Measurements from ENCODE around the gene SLC27A5. TPM values are rescaled to one million over a fixed set of nuclear protein-coding genes. Genes with fewer than 3 reads are reported as not detected.

The SLC27A5 gene
- total RNA-seq, 4 donors from 2014 or later = 10.5 to 17.7 (median 13.4) TPM

DNA sequence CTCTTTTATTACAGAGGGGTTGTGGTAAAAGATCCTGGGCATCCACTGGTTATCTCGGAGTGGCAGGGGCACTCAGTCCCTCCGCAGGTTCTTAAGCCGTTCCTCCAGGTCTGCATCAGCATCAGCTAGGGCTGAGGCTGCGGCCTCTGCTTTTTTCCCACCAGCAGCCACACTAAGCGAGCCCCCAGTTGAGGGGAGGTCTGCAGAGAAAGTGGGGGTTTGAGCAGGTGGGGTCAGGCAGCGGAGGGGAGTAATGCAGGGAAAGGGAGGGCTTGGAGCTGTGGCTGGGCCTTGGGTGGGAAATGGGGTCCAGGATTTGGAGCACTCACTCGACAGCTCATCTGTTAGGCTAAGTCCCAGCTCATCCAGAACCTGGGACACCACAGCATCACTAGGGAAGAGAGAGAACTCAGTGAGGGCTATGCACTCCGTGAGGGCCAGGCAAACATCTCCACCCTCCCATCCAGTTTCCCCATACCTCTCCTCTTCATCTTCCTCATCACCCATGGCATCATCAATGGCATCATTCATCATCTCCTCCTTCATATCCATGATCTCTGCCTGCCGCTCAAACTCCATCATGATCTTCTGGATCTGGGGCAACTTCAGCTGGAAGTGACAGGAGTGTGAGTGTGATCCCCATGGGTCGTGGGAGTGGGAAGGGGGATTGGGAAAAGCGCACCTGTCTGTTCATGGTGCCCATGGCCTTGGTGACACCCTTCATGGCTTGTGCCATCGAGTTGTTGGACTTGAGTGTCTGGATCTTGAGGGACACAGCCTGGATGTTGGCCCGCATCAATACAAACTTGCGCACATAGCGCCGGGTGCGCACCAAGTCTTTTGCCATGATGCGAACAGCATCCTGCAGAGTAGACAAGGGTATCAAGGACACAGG lies 40.0 kb upstream of the SLC27A5 start:
- Histone ChIP-seq H3K4me3 (no peak overlapping the region), H3K27me3 (no peaks in the 10 kb centered on the region), H3K9me3 (no peaks in the 10 kb centered on the region), H3K4me1 (peaks cover 4 to 50% (median 32%) of the 10 kb centered on the region in 4 donors), H3K36me3 (peaks cover 8 to 83% (median 42%) of the 10 kb centered on the region in 3 donors), H3K27ac (no peak overlapping the region)
- 92 to 94% methylated on average over 18 of the region's 18 CpGs for whole genome bisulfite sequencing, 2 donors
- no peak for TF ChIP-seq POLR2A (IDR thresholded peaks at IDR 0.05)
- no peak for TF ChIP-seq EP300 (IDR thresholded peaks at IDR 0.05)
- TF ChIP-seq, protein P1, sequence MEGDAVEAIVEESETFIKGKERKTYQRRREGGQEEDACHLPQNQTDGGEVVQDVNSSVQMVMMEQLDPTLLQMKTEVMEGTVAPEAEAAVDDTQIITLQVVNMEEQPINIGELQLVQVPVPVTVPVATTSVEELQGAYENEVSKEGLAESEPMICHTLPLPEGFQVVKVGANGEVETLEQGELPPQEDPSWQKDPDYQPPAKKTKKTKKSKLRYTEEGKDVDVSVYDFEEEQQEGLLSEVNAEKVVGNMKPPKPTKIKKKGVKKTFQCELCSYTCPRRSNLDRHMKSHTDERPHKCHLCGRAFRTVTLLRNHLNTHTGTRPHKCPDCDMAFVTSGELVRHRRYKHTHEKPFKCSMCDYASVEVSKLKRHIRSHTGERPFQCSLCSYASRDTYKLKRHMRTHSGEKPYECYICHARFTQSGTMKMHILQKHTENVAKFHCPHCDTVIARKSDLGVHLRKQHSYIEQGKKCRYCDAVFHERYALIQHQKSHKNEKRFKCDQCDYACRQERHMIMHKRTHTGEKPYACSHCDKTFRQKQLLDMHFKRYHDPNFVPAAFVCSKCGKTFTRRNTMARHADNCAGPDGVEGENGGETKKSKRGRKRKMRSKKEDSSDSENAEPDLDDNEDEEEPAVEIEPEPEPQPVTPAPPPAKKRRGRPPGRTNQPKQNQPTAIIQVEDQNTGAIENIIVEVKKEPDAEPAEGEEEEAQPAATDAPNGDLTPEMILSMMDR (IDR thresholded peaks at IDR 0.05) = no peak
- no peak for DNase-seq (ENCODE audit: low spot score in 2 of 2)

DNA sequence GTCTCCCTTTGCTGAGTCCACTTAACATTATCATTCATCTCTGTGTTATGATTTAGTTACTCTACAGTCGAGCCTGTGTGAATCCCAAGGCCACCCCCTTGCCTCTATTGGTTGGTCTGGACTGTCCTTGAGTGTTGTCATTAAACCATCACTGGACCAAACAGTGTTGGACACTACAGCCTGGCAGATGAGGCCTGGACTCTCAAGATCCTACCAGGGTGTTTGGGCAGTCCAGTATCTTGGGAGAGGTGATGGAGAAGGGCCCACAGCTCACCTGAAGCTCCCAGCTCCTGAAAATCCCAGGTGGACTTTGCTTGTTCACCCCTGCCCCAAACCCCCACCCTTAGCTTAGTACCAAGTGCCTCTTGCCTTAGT lies 39.3 kb upstream of the SLC27A5 start:
- no peak overlapping the region for H3K4me3 ChIP-seq
- DNase-seq (ENCODE audit: low spot score in 2 of 2) = no peak
- H3K4me1 ChIP-seq = peaks cover 0 to 50% (median 32%) of the 10 kb centered on the region in 4 donors
- no peak overlapping the region for H3K27ac ChIP-seq
- TF ChIP-seq EP300 (IDR thresholded peaks at IDR 0.05) (no peak), POLR2A (IDR thresholded peaks at IDR 0.05) (no peak)
- TF ChIP-seq, protein P1 (IDR thresholded peaks at IDR 0.05) = no peak
- no peaks in the 10 kb centered on the region for H3K9me3 ChIP-seq
- 44 to 53% methylated on average over 1 of the region's 1 CpG for WGBS, 2 donors
- no peaks in the 10 kb centered on the region for H3K27me3 ChIP-seq
- peaks cover 8 to 75% (median 42%) of the 10 kb centered on the region in 3 donors for H3K36me3 ChIP-seq

DNA sequence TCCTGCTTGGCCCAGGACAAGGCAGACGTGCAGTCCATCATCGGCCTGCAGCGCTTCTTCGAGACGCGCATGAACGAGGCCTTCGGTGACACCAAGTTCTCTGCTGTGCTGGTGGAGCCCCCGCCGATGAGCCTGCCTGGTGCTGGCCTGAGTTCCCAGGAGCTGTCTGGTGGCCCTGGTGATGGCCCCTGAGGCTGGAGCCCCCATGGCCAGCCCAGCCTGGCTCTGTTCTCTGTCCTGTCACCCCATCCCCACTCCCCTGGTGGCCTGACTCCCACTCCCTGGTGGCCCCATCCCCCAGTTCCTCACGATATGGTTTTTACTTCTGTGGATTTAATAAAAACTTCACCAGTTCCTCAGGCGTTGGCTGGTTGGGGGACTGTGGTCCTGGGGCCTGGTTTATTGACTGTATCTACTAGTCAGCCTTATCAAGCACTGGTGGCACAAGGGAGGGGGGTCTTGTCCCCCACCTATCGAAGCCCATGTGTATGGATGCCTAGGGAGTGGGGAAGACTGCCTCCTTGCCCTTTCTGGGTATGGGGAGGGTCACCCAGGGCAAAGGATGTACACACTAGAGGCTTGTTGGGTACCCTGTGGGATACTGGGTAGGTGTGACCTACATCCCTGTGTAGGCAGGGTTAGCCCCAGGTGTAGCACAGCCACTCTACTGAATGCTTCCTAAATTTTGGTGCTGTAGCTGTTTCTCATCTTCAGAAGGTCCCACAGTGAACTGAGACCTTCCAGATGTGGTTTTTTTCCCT lies 38.8 kb upstream of the SLC27A5 start:
- no peak for TF ChIP-seq POLR2A (IDR thresholded peaks at IDR 0.05)
- TF ChIP-seq, protein P1 (IDR thresholded peaks at IDR 0.05) = no peak
- no peak for TF ChIP-seq EP300 (IDR thresholded peaks at IDR 0.05)
- DNase-seq (ENCODE audit: low spot score in 2 of 2) = no peak
- Histone ChIP-seq H3K4me1 (peaks cover 0 to 50% (median 32%) of the 10 kb centered on the region in 4 donors), H3K27ac (no peak overlapping the region), H3K9me3 (no peaks in the 10 kb centered on the region), H3K36me3 (peaks cover 8 to 74% (median 42%) of the 10 kb centered on the region in 3 donors), H3K4me3 (no peak overlapping the region), H3K27me3 (no peaks in the 10 kb centered on the region)
- WGBS, 2 donors = 79 to 85% methylated on average over 10 to 13 of the region's 13 CpGs

DNA sequence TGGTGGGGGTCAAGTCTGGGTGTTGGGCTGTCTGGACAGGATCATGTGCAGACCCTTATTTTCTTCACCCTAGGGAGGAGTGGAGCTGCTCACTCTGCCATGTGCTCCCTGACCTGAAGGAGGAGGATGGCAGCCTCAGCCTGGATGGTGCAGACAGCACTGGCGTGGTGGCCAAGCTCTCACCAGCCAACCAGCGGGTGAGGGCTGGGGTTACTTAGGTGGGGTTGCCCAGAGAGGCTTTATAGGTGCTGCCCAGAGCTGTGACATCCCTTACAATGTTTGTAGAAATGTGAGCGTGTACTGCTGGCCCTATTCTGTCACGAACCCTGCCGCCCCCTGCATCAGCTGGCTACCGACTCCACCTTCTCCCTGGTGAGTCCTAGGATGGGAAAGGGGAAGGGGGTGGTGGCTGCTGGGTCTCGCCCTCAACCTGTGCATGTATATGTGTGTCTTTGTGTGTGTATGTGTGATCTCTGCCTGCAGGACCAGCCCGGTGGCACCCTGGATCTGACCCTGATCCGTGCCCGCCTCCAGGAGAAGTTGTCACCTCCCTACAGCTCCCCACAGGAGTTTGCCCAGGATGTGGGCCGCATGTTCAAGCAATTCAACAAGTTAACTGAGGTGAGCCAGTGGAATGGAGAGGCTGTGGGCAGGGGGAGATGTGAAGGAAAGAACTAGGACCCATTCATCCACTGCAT lies 38.0 kb upstream of the SLC27A5 start:
- TF ChIP-seq, protein P1 (IDR thresholded peaks at IDR 0.05) = no peak
- TF ChIP-seq POLR2A (IDR thresholded peaks at IDR 0.05) (no peak), EP300 (IDR thresholded peaks at IDR 0.05) (no peak)
- Histone ChIP-seq H3K4me3 (no peak overlapping the region), H3K9me3 (no peaks in the 10 kb centered on the region), H3K4me1 (peaks cover 0 to 50% (median 32%) of the 10 kb centered on the region in 4 donors), H3K36me3 (peaks cover 8 to 74% (median 42%) of the 10 kb centered on the region in 3 donors), H3K27me3 (no peaks in the 10 kb centered on the region), H3K27ac (no peak overlapping the region)
- WGBS, 2 donors = 82 to 86% methylated on average over 10 to 11 of the region's 11 CpGs
- no peak for DNase-seq (ENCODE audit: low spot score in 2 of 2)

Data from tibial nerve (tissue), 4 donors.